Measurements from ENCODE around the gene MLLT11.

DNA sequence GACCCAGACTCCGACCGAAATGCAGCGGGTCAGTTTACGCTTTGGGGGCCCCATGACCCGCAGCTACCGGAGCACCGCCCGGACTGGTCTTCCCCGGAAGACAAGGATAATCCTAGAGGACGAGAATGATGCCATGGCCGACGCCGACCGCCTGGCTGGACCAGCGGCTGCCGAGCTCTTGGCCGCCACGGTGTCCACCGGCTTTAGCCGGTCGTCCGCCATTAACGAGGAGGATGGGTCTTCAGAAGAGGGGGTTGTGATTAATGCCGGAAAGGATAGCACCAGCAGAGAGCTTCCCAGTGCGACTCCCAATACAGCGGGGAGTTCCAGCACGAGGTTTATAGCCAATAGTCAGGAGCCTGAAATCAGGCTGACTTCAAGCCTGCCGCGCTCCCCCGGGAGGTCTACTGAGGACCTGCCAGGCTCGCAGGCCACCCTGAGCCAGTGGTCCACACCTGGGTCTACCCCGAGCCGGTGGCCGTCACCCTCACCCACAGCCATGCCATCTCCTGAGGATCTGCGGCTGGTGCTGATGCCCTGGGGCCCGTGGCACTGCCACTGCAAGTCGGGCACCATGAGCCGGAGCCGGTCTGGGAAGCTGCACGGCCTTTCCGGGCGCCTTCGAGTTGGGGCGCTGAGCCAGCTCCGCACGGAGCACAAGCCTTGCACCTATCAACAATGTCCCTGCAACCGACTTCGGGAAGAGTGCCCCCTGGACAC is 12.1 kb upstream of the MLLT11 start:
- TF ChIP-seq EP300 (IDR thresholded peaks at IDR 0.05) (no peak), POLR2A (IDR thresholded peaks at IDR 0.05) (no peak), POLR2AphosphoS5 (IDR thresholded peaks at IDR 0.05) (peak in 2 of 3 donors; percentile 8 to 46)
- TF ChIP-seq, protein P1, sequence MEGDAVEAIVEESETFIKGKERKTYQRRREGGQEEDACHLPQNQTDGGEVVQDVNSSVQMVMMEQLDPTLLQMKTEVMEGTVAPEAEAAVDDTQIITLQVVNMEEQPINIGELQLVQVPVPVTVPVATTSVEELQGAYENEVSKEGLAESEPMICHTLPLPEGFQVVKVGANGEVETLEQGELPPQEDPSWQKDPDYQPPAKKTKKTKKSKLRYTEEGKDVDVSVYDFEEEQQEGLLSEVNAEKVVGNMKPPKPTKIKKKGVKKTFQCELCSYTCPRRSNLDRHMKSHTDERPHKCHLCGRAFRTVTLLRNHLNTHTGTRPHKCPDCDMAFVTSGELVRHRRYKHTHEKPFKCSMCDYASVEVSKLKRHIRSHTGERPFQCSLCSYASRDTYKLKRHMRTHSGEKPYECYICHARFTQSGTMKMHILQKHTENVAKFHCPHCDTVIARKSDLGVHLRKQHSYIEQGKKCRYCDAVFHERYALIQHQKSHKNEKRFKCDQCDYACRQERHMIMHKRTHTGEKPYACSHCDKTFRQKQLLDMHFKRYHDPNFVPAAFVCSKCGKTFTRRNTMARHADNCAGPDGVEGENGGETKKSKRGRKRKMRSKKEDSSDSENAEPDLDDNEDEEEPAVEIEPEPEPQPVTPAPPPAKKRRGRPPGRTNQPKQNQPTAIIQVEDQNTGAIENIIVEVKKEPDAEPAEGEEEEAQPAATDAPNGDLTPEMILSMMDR (IDR thresholded peaks at IDR 0.05), result no peak

All from suprapubic skin (tissue), 4 donors.